MCF 10A (cell line): Measurements from ENCODE around the gene AKR1B15. TPM values are rescaled to one million over a fixed set of nuclear protein-coding genes. Genes with fewer than 3 reads are reported as not detected.

Source experiments
- BruUV-seq: library from RNA; stranded (reverse); fragments of 400-500 nt; replicated peaks from 2 replicates; lab custom pipeline; 2021; lab: Mats Ljungman, UMichigan
- CTCF ChIA-PET: fragments of 300-600 bp; sonication (Branson Sonifier 250); formaldehyde crosslinking; extraction: SDS; loops from one replicate; lab custom pipeline; 2021; ENCODE audit warnings: antibody characterized with exemption, inconsistent platforms; lab: Yijun Ruan, JAX
- POLR2A ChIA-PET: fragments of 300-600, 350-650 bp; sonication (Branson Sonifier 250); formaldehyde crosslinking; extraction: SDS; loops from one replicate; lab custom pipeline; 2020; ENCODE audit warnings: antibody characterized with exemption, inconsistent platforms; lab: Yijun Ruan, JAX
- DNase-seq: peaks from one replicate; pipeline ENCODE4 v3.0.0-alpha.2; 2018; ENCODE audit not compliant: unreplicated experiment
- H3K27ac Mint-ChIP-seq: one replicate; pipeline ENCODE4 v1.8.0; 2022; ENCODE audit warnings: mild to moderate bottlenecking, low read depth, mixed read lengths; ENCODE audit not compliant: unreplicated experiment
- H3K27me3 Mint-ChIP-seq: one replicate; pipeline ENCODE4 v1.8.0; 2022; ENCODE audit warnings: mixed read lengths; ENCODE audit not compliant: insufficient read depth, unreplicated experiment
- H3K36me3 Mint-ChIP-seq: one replicate; pipeline ENCODE4 v1.8.0; 2022; ENCODE audit warnings: mild to moderate bottlenecking, moderate library complexity, mixed read lengths; ENCODE audit not compliant: insufficient read depth, unreplicated experiment
- H3K4me1 Mint-ChIP-seq: one replicate; pipeline ENCODE4 v1.8.0; 2022; ENCODE audit warnings: mixed read lengths; ENCODE audit not compliant: insufficient read depth, unreplicated experiment
- H3K4me3 Mint-ChIP-seq: one replicate; pipeline ENCODE4 v1.8.0; 2022; ENCODE audit warnings: mild to moderate bottlenecking, moderate library complexity, mixed read lengths; ENCODE audit not compliant: unreplicated experiment
- H3K9me3 Mint-ChIP-seq: one replicate; pipeline ENCODE4 v1.8.0; 2022; ENCODE audit warnings: mixed read lengths; ENCODE audit not compliant: unreplicated experiment
- intact Hi-C: fragments of 100-400 bp; cut with micrococcal nuclease; formaldehyde crosslinking; loops from 2 replicates; pipeline ENCODE4 v1.14.1; 2022
- total RNA-seq: library from RNA; stranded (reverse); gene quantifications from 2 replicates; pipeline ENCODE4 v1.2.3, GENCODE V29; 2022
- TF ChIP-seq, protein P1 (sequence below): fragments of 200-600 bp; IDR thresholded peaks from one replicate; pipeline ENCODE4 v1.8.0; 2022; ENCODE audit warnings: antibody characterized with exemption, mild to moderate bottlenecking; ENCODE audit not compliant: unreplicated experiment

The AKR1B15 gene
- total RNA-seq, 1 experiment from 2014 or later, result not detected

DNA sequence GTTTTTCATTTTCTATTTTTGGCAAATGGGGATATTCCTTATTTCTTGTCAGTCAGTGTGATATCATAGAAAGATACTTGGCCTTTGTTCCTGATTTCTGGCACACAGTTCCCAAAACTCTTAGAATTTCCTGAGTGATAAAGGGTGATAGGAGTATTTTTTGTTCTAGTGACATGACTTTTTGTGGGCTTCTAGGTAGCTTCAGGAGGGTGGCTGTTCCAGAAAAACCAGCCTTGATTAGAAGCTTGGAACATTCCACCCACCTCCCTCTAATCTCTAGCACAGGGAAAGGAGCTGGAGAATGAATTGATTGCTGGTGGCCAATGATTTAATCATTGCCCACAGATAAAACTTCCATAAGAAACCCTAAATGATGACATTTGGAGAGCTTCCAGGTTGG, 80.5 kb downstream of the AKR1B15 start:
- Mint-ChIP-seq H3K4me1 (peaks cover 8% of the 10 kb centered on the region), H3K36me3 (no peaks in the 10 kb centered on the region), H3K27me3 (no peaks in the 10 kb centered on the region), H3K27ac (no peak overlapping the region), H3K9me3 (peaks cover 8% of the 10 kb centered on the region), H3K4me3 (no peak overlapping the region)
- no TSS peak for BruUV-seq
- intact Hi-C loops, result no loop called here
- TF ChIP-seq, protein P1, sequence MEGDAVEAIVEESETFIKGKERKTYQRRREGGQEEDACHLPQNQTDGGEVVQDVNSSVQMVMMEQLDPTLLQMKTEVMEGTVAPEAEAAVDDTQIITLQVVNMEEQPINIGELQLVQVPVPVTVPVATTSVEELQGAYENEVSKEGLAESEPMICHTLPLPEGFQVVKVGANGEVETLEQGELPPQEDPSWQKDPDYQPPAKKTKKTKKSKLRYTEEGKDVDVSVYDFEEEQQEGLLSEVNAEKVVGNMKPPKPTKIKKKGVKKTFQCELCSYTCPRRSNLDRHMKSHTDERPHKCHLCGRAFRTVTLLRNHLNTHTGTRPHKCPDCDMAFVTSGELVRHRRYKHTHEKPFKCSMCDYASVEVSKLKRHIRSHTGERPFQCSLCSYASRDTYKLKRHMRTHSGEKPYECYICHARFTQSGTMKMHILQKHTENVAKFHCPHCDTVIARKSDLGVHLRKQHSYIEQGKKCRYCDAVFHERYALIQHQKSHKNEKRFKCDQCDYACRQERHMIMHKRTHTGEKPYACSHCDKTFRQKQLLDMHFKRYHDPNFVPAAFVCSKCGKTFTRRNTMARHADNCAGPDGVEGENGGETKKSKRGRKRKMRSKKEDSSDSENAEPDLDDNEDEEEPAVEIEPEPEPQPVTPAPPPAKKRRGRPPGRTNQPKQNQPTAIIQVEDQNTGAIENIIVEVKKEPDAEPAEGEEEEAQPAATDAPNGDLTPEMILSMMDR, result no peak
- POLR2A ChIA-PET, result interaction anchor here (10.7 kb wide), 1 partner anchor 17 kb away, joined by 75 read pairs; the partner anchor contains the start of gene BPGM
- no peak for DNase-seq
- CTCF ChIA-PET, result interaction anchor here (0.6 to 1.2 kb wide), 3 partner anchors 9 to 22 kb away, joined by 3 to 4 read pairs (median 3); no protein-coding TSS in a partner anchor

Other genes with a start within 250 kb of the AKR1B15 start
- gene SLC35B4, start 232.2 kb upstream of the AKR1B15 start, total RNA-seq, result 18.6 and 24.5 TPM in 2 replicates
- gene AKR1B1, start 90.0 kb upstream of the AKR1B15 start, total RNA-seq, result 115 and 128 TPM in 2 replicates
- 0.42 and 0.49 TPM in 2 replicates for gene AKR1B10, start 21.5 kb upstream of the AKR1B15 start, total RNA-seq
- gene BPGM, start 97.7 kb downstream of the AKR1B15 start, total RNA-seq, result 8.2 and 10.8 TPM in 2 replicates
- gene CALD1, start 230.5 kb downstream of the AKR1B15 start, total RNA-seq, result 130 and 183 TPM in 2 replicates